H4 (cell line): Measurements from ENCODE around the gene PTPRD. TPM values are rescaled to one million over a fixed set of nuclear protein-coding genes. Genes with fewer than 3 reads are reported as not detected.

Source experiments
- DNase-seq: peaks from one replicate; pipeline ENCODE4 v3.0.0-alpha.2; 2015; ENCODE audit warnings: low spot score
- total RNA-seq: library from RNA; depleted of rRNA; stranded (reverse); fragments of >200 nt; shearing (Covaris generic); gene quantifications from 2 replicates; pipeline ENCODE4 v1.2.3, GENCODE V29; 2014

PTPRD gene
- total RNA-seq, 1 experiment from 2014 or later = 3.8 TPM

DNA sequence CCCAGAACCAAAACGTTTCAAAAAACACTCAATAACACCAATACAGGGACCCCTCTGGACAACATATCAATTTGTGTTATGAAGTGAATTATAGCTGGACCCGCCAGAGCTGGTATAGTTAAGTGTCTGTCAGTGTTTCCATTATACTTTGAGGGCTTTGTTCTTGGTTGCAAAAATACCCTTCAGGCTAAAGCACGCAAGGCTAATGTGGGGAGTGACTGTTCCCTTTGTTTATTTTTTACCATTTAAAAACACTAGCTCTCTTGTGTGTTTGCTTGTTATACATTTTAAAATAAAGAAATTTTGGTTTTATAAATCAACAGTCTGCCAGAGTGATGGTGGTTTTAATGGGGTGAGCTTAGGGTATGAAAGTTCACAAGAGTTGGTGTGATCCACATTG lies 859.5 kb downstream of the PTPRD start:
- no peak for DNase-seq

GRCh38 chr9:9752722-9753121 lies 860.1 kb downstream of the PTPRD start:
- DNase-seq = peak; percentile 6

GRCh38 chr9:9751996-9752395 lies 860.8 kb downstream of the PTPRD start:
- DNase-seq = no peak

DNA sequence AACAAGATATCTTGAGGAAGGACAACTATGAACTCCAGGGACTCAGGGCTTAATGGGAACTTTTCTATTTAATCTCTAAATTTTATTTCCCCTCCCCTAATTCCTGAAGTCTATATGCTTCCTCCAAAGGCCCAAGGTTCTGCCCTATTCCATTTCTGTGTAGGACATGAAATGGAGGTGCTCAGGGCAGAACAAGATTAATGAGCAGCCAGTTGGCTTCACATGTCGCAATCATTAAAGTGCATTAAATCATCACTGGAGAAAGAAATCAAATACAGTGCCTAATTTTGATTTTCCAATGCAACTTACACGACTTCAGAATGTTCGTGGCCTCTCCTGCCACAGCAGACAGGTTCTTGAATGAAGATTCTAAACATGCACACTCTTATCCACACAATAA lies 862.1 kb downstream of the PTPRD start:
- no peak for DNase-seq

DNA sequence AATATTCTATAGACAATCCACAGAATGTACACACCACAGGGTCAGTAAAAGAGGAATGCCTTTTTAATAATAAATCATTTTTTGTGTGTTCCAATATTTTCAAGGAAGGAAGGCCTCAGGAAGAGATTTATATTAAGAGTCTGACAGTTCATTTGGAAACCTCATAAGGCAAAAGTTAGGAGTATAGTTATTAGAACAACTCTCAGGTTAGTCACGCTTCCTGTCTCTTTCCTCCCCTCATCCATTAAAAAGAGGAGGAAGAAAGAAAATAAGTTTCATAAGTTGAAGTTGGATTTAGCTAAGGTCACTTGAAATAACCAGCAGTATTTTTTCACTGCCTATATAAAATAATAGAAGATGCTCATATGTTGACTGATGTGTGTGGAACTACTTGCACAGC lies 863.2 kb downstream of the PTPRD start:
- no peak for DNase-seq

DNA sequence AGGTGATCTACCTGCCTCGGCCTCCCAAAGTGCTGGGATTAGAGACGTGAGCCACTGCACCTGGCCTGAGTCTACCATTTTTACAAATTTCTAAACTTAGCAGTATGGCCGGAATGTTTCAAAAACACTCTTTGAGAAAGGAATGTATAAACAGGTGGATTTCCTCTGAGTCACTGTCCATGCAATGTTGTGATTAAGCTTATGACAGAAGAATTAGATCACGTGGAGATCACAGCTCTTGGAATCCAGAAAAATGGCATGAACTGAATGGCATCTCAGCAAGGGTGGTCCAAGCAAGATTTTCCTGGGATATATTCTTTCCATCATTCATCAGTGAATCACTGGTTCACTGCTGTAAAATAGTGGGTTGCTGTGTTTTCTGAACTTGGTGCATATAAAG lies 865.0 kb downstream of the PTPRD start:
- DNase-seq = peak; percentile 3

GRCh38 chr9:9746826-9747225 lies 866.0 kb downstream of the PTPRD start:
- DNase-seq = no peak

DNA sequence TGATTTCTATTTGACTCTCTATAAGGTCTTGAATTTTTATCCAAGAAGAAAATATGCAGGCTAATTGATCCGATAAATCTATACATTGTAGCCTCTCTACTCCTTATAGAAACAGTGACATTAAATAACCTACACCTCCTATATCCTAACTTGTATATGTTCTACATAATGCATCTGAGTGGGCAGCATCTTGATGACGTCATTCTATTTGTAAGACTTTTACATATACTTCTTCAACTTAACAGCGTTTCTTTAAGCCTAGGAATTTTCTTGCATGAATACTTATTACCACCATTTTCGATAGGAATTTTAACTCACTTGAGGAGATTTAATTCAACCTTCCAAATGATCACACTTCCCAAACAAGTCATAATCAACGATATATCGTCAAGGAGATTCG lies 869.0 kb downstream of the PTPRD start:
- DNase-seq = no peak

DNA sequence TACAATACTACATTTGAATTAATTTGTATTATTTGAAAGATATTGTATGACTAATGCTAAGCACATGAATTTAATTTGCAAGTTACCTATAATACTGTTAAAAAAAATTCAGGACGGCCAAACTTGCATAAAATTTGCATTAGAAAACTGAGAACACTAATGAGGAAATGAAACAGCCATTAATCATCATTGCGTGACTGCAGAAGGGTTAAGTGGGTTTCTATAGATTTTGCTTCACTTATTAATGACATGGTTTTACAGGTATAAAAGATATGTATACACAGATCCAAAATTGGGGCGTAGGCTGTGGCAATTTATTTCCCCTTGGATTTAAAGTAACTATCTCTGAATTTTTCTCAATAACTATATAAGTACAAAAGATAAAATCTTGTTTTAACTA lies 882.6 kb downstream of the PTPRD start:
- DNase-seq = no peak

DNA sequence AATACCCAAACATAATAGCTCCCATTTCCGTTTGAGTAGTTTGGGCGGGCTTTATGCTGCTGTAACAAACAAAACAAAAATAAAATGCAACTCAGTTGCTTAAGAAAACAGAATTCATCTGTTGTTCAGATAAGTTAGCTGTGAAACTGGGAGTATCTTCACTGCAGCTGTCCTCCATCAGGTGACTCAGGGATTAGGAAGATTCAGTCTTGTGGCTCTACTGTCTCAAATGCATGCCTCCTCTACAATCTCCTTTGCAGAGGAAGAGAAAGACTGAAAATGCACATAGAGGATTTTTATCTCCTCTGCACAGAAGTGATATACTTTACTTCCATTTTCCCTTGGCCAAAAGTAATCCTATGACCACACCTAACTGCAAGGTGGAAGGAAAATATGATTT lies 883.7 kb downstream of the PTPRD start:
- DNase-seq = no peak

DNA sequence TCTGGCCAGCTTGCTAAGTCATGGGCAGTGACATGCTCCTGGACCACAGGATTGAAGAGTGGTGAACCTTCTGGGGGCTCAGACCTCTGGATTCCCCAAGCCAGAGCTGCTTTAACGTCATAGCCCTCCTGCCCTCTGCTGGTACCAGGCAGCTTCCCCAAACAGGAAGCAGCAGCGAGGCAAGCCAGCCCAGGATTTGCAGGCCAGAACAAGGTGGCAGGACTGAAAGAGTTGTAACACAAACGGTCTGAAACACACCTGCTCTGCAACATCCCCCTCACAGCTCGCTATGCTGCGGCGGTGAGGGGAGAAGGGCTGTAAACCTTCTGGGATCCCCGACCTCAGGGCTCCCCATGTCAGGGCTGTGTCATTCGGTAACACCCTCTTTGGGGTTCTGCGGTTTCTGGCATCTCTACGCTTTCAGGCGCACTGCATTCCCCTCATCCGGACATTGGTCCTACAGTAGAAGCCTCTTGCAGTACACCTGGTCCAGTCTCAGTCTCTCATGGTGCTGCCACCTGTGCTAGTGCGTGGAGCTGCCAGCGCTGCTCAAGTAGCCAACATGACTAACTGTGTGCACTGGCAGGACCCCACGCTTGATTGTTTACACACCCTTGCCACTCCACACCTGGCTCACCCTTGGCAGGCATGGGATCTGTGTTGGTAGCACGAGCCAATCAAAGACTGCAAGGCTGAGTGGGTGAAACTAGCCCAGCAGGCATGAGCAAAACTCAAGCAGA lies 893.3 kb downstream of the PTPRD start:
- no peak for DNase-seq

DNA sequence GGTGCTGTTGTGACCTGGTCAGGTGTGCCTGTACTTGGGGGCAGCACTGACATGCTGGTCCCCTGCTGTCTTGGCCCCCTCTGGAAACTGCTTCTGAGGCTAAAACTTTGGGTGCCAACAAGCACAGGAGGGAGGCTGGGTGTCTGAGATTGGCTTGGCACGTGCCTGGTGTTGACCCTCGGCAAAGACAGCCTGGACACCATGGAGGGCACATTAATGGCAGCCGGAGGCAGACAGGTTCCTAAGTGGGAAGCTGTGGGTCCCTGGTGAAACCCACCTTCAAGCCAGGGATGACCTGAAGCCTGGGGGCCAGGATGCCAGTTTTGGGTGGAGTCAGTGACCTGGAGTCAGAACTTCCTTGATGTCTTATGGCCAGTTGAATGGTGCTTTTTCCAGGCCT lies 894.1 kb downstream of the PTPRD start:
- DNase-seq = no peak

DNA sequence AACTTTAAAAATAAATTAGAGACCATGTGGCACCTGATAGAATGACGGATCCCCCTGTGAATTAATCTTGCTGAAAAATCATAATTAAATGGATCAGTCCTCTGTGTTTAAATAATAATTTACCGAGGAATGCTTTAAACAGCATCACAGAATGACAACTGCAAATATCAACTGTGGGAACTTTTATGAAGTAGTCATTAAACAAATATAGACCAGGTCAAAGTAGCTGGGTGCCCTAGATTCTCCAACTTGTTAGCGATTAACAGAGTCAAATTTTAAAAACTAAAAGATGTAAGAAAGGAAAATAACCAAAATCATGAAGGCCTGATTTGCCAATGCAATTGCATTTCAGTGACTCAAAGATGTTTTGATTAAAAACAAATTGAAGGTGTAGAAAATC lies 933.4 kb downstream of the PTPRD start:
- no peak for DNase-seq

GRCh38 chr9:9674461-9674860 lies 938.3 kb downstream of the PTPRD start:
- no peak for DNase-seq

DNA sequence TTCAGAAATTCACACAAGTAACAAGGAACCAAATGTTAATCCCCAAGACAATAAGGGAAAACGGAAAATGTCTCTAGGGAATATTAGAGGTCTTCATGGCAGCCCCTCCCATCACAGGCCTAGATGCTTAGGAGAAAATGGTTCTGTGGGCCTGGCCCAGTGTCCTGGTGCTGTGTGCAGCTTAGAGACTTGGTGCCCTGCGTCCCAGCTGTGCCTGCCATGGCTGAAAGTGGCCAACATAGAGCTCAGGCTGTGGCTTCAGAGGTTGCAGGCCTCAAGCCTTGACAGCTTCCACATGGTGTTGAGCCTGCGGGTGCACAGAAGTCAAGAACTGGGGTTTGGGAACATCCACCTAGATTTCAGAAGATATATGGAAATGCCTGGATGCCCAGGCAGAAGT lies 942.3 kb downstream of the PTPRD start:
- no peak for DNase-seq

GRCh38 chr9:9645006-9645405 lies 967.8 kb downstream of the PTPRD start:
- DNase-seq = no peak

GRCh38 chr9:9631284-9631683 lies 981.5 kb downstream of the PTPRD start:
- no peak for DNase-seq

GRCh38 chr9:9625248-9625647 lies 987.6 kb downstream of the PTPRD start:
- no peak for DNase-seq

- no peak for DNase-seq
Observed at GRCh38 chr9:9623506-9623905, 989.3 kb downstream of the PTPRD start.

GRCh38 chr9:9621355-9621940 lies 991.4 kb downstream of the PTPRD start:
- no peak for DNase-seq

- DNase-seq = no peak
Observed at GRCh38 chr9:9620736-9621135, 992.1 kb downstream of the PTPRD start.

GRCh38 chr9:9615086-9615485 lies 997.7 kb downstream of the PTPRD start:
- no peak for DNase-seq

- no peak for DNase-seq
Observed at GRCh38 chr9:9614607-9615006, 998.2 kb downstream of the PTPRD start.

- no peak for DNase-seq
Observed at GRCh38 chr9:9612755-9613154, 1000.0 kb downstream of the PTPRD start.
